GM19043 (cell line): Measurements from ENCODE around the gene TGFA.

Experiments used
- ATAC-seq: cut with Tn5 transposase; IDR thresholded peaks from one replicate; pipeline ENCODE4 v1.9.1; 2021; ENCODE audit warnings: low read depth; ENCODE audit not compliant: unreplicated experiment

Gene TGFA

DNA sequence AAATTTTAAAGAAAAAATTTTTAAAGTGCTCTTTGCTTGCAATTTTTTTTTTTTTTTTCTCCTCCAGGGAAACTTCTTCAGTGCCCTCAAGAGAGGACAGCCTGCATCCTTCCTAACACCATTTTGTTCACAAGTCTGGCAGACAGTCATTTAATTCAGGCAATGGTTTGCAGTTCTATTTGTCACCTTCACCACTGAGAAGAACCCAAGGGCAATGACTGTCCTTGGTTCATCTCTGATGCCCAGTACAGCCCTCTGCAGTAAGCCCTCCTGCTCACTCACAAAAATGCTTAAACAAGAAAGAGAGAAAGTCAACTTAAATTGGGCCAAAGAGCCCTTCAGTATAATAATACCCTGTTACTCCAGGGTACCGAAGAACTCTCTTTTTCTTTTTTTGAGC lies 52.4 kb downstream of the TGFA start:
- ATAC-seq = no peak

DNA sequence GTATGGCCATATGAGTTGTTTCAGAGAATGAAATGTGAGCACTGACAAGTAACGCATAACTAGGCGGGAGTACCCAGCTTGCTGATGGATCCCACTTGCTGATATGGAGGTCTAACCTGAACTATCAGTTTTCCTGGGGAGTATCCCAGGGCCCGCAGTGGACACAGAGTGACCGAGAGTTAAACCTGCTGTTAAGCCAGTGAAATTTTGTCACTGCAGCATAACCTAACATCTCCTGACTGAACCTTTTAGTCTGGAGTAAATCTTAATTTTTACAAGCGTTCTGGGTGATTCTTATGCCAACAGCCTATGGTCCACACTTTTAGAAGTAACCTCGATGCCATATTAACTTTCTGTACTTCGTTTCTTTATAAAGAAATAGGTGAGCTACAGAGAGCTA lies 54.4 kb downstream of the TGFA start:
- no peak for ATAC-seq

DNA sequence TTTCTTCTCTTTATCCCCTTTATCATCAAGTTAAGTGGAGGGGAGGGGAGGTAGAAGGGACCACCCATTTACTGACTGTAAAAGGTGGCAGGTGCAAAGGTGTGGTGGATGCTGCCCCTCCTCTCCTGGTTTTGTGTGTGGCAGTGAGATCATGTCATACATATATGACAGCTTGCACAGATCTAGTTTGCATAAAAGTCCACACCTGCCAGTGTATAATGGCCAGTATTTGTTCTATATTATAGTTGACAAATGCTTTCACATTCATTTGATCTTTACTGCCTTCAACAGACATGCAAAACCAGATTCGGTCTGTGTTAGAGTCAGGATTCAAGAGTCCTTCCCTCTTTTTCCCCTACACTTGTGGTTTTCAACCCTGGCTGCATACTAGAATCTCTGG lies 55.1 kb downstream of the TGFA start:
- no peak for ATAC-seq

DNA sequence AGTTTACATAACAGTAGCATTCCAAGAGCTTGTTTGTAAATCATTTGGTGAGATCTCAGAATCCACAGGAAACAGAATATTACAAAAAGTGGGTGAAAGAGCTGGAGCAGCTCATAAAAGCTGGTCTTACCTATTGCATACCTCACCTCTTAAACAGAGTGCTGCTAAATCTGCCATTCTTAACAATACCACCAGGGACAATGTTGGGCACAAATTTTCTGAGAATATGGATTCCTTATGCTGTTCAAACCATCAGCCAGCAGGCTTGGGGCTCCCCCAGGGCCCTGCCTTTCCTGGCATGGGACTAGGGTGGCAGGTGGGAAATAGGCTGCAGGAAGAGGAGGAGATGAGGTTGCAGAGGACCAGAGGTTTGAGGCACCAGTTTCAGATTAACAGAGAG lies 55.6 kb downstream of the TGFA start:
- no peak for ATAC-seq

DNA sequence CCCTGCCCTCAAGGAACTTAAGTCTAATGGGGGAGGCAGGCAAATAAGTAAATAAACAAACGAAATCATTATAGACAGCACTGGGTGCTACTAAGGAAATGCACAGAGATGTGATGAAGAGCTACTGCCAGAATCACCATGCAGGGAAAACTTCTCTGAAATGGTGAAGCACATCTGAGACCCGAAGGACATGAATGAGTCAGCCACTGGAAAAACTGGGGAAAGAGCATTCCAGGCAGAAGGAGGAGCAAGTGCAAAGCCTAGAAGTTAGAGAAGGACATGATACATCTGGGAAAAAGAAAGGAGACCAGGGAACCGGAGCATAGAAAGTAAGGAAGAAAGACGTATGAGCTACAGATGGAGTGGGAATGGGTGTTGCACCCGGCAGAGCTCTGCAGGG lies 56.8 kb downstream of the TGFA start:
- ATAC-seq = no peak

DNA sequence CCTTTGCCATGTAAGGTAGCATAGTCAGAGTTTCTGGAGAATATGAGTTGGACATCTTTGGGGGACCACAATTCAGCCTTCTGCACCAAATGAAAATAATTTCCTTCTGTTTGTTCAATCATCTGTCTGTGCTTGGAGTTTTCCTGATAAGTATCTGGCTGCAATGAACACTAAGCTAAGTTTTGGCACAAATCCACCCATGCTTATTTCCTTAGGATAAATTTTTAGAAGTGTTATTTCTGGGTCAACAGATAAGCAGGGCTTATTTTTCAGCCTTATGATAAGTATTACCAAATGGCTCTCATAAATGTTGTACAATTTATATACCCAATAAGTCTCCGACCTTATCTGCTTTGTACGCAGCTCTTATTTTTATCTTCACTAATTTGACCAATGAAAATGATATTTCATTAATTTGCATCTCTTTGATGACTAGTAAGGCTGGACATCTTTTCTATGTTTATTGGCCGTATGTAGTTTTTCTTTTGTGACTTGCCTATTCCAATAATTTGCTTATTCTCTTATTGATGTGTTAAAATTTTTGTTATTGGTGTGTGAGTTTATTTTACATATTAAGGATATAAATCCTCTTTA lies 59.2 kb downstream of the TGFA start:
- no peak for ATAC-seq

DNA sequence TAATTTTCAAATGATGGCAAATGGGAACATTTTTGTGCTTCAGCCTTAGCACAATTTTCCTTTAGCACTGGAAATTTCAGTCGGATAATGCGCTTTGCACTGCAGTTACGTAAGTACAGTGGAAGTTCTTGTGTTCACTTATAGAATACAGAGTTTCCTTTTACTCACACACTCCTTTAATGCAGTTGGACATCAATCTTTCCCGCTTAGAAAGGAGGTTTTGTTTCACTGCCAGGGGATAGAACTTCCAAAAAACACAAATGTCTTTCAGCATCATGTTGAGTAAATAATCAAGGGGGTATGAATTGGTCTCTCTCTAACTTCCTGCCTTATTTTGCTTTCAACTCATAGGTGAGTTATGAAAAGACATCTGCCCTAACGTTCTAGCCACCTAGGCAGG lies 63.2 kb downstream of the TGFA start:
- no peak for ATAC-seq

DNA sequence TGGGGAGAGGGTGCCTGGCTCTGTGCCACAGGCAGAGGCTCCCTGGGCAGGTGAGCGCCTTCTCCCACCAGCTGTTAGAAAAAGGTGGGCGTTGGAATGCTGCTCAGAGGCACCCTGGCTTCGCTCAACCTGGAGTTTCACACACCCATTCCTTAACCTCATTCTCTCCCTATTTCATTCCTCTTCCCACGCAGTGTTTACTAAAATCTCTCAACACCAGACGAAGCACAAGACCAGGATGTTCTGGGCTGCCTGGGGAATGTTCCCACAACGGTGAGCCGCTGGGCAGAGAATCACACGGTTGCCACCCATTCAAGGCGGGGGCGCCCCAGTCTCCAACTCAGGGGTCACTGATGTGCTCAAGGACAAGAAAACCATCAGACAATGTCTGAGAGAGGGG lies 64.5 kb downstream of the TGFA start:
- no peak for ATAC-seq

DNA sequence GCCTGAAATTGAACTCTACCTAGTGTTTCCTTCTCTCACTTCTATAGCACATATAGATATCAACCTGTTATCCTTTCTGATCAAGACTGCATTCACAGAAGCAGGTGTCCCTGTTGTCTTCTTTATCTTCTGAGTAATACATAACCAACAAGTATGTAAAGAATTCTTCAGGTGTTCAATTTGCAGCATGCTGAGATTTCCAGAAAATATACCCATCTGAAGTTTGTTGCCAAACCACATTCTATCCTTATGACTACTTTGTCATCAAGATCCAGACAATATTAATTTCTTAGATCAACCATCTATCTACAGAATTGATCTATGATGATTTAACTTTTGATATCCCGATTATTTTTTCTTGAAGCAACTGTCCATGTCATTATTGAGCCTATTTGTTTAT lies 69.5 kb downstream of the TGFA start:
- ATAC-seq = no peak

DNA sequence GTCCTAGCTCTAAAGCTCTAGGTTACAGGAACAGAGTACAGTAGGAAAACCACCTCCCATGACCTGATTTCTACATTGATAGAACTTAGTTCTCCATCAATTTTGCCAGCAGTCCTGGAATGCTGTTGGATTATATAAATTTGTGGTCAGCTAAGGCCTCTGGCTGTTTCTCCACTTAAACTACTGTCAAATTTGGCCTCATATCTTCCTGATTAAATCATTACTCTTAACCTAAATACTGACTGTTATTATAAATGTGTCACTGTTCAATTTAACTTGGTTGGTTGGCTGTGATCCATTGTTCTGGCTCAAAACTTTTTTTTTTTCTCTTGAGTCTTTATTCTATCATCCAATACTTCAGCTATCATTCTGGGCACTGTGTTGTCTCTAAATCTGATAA lies 71.2 kb downstream of the TGFA start:
- ATAC-seq = no peak

DNA sequence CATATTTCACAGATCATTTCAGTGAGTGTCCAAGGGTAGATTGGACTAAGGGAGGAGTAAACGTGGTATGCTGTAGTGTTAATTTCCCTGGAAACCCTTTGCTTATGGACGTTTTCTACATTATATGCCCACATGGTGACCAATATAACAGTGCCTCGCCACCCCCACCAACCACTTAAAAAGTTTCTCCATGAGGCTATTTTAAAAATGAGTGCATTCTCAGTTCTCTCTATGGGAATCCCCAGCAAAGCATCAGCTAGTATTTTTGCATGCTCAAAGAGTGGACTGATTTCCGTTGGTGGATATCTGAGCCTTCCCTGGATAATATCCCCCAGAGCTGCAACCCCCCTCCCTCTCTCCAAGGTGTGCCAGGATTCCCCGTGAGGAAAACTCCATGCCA lies 73.2 kb downstream of the TGFA start:
- no peak for ATAC-seq

DNA sequence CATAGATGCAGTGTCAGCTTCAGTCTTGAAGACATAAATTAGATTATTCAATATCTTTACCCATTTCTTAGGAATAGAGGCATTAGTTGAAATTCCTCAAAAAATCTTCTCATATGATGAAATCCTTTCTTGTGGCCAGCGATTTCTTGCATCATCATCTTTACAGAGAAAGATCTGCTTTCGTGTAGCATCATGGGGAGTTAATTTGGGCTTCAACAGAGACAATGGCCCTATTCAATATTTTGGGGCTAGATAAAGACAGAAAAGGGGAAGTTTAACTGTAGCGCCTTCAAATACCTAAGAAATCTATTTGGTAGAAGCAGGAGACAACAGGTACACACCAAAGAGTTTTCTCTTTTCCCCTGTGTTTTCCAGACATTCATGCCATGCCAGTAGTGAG lies 73.8 kb downstream of the TGFA start:
- no peak for ATAC-seq

DNA sequence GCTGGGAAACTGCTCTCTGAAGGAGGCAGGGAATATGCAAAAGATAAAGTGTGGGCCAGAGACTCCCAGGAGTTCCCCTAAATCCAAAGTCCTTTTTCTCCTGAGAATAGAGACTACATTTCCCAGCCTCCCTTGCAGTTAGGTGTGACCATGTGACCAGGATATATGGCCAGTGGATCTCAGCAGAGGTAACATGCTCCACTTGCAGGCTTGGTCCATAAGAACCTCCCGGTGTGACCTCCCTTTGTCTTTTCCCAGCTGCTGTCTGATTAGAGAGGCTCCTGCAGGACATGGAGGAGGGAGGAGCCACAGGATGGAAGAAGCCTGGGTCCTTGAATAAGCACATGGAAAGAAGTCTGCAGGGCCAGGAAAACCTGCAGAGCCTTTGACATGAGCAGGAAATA lies 76.2 kb downstream of the TGFA start:
- no peak for ATAC-seq

DNA sequence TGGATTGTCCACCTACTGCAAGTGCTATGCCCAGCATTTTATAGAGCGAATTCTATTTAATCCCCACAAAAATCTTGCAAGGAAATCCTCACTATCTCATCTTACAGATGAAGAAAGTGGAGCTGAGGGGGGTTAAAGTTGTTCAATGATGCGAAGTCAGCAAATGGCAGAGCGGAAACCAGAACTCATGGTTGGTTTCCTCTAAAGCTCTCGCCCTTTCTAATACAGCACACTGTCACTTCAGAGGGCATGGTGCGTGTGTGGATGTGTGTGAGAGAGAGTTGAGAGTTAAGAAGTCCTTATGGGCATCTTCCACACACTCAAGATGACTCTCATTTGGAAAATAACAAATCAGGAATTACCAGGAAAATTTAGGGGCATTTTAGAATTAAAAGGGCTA lies 78.4 kb downstream of the TGFA start:
- ATAC-seq = no peak

DNA sequence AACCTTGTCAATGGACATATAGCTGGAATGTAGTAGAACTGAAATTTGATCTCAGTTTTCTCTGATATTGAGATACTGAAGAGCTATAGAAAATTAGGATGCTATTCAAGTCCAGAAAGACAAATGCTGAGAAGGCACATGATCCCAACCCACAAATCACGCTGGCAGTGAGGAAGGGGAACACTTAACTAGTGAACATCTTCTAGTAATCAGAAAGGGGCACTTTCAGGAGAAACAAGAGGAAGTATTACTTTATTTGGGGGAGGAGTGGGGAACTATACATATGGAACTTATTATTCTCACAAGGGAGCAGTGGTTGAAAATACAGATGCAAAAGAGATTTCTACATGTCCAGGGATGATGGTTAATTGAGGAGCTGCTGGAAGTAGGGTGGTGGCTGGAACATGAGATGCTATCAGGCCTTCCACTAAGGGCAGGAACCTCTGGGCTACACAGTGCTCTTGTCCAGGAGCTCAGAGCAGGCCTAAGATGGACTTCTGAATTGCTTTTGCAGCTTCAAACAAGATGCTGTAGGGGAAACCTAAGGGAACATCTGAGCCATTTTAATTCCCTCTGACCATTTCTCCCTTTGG lies 79.3 kb downstream of the TGFA start:
- no peak for ATAC-seq

DNA sequence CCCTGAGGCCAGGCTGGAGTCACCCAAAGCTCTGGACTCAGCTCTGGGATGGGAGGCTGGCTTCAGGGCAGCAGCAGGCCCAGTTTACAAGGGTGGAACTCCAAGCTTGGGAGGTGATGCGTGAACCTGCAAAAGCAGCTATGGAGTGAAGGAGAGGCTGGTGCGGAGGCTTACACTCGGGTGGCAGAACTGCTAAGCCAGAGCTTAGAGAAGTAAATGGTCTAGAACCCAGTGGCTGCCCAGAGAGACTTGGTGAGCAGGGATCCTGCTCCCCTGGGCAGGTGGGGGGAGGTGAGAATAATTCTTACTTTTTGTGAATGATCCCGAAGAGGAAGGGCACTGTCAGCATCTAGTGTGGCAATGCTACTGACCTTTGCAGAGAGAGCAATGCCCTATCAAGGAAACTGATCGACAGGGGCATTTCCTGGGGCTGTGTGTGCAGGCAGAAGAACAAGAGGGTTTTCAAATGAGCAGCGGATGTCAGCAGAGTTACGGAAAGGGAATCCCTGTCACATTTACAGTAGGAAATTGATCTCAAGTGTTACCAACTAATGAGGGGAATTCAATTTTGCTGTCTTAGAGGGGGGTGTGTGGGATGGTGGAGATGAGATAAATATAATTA lies 80.4 kb downstream of the TGFA start:
- ATAC-seq = no peak

DNA sequence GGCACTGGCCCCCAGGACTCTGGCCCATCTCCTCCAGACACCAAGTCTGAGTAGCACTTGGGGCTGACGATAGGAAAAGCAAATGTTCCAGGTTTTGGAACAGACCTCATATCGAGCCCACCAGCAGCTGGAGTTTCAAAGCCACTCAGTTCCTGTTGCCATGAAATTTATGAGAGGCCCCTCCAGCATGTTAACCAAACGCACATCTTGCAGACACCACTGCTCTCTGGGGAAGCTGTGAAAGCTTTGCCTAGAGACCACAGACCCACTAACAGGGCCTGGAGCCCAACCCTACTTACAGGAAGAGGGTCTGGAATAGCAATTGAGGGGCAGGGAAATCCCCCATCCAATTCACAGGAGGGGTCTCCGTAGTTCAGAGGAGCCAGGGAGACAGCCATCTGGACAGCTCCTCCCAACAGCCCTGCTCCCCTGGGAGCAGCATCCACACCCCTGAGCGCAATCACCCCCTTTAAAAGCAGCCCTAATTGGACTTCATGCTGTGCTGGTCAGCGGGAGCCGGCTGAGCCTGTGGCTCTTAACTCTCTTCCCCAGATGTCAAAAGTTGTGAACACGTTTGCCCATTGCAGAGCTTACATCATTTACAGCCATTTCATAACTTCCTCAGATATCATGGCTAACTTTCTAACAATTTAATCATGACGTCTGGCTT lies 81.3 kb downstream of the TGFA start:
- ATAC-seq = no peak

DNA sequence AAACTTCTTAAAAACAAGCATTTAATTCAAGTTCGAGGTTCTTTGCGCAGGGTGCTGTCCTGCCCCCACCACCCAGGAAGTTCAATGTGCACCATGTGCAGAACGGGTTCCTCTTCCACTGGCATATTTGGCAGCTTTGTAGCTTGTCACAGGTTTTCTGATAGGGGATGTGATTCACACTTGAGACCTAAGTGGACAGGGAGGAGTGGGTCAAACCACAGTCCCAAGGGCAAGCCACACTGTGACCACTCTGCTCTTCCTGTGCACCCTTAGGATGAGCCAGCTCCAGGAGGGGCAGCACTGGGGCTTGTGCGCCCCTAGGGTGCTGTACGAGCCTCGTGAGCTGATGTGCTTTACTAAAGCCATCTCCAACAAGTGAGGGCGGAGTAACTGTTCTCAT lies 82.5 kb downstream of the TGFA start:
- no peak for ATAC-seq

DNA sequence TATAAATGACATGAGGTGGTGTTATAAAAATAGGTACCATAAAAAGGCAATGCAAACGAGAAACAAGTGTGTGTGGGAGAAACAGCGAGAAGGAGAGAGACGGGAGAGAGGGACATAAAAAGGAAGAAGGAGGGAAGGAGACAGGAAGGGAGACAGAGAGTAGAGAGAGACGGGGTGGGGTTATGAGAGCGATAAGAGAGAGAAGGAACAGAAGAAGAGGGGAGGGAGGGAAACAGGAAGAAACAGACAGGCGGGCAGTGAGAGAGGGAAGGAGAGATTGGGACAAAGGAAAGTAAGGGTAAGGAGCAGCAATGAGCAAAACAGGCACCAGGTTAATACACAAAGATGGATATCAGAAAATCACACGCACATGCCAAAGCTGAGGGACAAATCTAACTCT lies 83.7 kb downstream of the TGFA start:
- no peak for ATAC-seq

DNA sequence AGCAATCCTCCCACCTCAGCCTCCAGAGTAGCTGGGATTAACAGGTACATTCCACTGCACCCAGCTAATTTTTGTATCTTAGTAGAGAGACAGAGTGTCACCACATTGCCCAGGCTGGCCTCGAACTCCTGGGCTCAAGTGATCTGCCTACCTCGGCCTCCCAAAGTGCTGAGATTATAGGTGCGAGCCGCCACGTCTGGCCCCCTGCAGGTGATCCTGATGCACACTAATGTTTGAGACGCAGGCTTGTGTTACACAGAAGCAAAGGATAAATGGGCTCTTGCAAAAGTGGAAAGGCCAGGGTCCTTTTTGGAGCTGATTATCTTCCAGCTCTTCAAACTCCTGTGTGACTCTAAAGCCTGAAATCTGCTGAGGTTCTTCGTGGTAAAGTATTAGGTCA lies 84.2 kb downstream of the TGFA start:
- ATAC-seq = no peak

DNA sequence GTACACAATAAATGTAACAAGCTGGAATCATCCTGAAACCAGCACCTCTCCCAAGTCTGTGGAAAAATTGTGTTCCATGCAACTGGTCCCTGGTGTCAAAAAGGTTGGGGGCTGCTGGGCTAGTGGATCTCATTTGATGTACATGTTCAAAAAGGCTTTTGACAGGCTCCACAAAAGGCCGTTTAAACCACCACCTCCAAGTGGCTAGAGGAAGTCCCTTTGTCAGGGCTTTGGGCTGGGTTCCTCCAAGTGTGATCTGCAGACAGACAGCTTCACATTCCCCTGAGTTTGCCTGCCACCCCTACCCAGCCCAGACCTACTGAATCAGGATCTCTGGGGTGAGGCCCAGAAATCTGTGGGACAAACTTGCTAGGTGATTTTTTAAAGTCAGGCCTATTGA lies 84.7 kb downstream of the TGFA start:
- no peak for ATAC-seq
